OCI-LY3 (cell line): ENCODE data around the gene GKN1.

Experiments used
- EZH2phosphoT487 ChIP-seq: fragments of 200-600 bp; shearing (Covaris generic); IDR thresholded peaks from 2 replicates; pipeline ENCODE4 v1.6.1; 2018; ENCODE audit warnings: antibody characterized with exemption, mixed run types, low read depth
- TF ChIP-seq, protein P1 (sequence below): fragments of 200-600, 300-600 bp; sonication (generic); IDR thresholded peaks from 2 replicates; pipeline ENCODE4 v1.5.1; 2014; ENCODE audit warnings: antibody characterized with exemption, low read length, low read depth

DNA sequence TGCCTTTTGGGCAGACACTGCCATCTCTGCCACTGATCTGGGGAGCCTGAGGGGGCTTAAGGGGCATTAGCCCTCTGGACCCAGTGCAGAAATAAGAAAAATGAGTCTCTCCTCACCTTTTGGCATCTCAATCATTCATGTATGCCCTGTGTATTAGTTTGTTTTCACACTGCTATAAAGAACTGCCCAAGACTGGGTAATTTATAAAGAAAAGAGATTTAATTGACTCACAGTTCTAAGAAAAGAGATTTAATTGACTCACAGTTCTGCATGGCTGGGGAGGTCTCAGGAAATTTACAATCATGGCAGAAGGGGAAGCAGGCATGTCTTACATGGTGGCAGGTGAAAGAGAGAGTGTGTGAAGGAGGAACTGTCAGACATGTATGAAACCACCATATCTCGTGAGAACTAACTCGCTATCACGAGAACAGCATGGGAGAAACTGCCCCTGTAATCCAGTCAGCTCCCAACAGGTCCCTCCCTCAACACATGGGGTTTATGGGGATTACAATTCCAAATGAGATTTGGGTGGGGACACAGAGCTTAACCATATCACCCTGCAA is 43.2 kb upstream of the GKN1 start:
- TF ChIP-seq, protein P1, sequence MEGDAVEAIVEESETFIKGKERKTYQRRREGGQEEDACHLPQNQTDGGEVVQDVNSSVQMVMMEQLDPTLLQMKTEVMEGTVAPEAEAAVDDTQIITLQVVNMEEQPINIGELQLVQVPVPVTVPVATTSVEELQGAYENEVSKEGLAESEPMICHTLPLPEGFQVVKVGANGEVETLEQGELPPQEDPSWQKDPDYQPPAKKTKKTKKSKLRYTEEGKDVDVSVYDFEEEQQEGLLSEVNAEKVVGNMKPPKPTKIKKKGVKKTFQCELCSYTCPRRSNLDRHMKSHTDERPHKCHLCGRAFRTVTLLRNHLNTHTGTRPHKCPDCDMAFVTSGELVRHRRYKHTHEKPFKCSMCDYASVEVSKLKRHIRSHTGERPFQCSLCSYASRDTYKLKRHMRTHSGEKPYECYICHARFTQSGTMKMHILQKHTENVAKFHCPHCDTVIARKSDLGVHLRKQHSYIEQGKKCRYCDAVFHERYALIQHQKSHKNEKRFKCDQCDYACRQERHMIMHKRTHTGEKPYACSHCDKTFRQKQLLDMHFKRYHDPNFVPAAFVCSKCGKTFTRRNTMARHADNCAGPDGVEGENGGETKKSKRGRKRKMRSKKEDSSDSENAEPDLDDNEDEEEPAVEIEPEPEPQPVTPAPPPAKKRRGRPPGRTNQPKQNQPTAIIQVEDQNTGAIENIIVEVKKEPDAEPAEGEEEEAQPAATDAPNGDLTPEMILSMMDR, result no peak
- TF ChIP-seq EZH2phosphoT487, result no peak
